IMR-90 (cell line): ENCODE results near the gene OMD.

ENCODE experiments used
- CEBPB ChIP-seq: IDR thresholded peaks from 2 replicates; pipeline ENCODE4 v1.6.1; 2012; ENCODE audit warnings: low read depth, low read length, improper control_type of control experiment
- CTCF ChIP-seq: conservative IDR thresholded peaks from 2 replicates; pipeline ENCODE4 v1.5.1; 2012; ENCODE audit warnings: mild to moderate bottlenecking, low read depth, low read length, improper control_type of control experiment
- ELK1 ChIP-seq: fragments of 150-350 bp; IDR thresholded peaks from 2 replicates; pipeline ENCODE4 v1.6.1; 2016; ENCODE audit warnings: low read depth, mild to moderate bottlenecking, low read length, moderate library complexity, borderline replicate concordance
- FOS ChIP-seq: fragments of 150-350 bp; IDR thresholded peaks from 2 replicates; pipeline ENCODE4 v1.6.1; 2016; ENCODE audit warnings: low read depth, low read length
- MXI1 ChIP-seq: IDR thresholded peaks from 2 replicates; pipeline ENCODE4 v1.6.1; 2012; ENCODE audit warnings: low read depth, mild to moderate bottlenecking, low read length, moderate library complexity, borderline replicate concordance
- NFE2L2 ChIP-seq: fragments of 150-350 bp; IDR thresholded peaks from 2 replicates; pipeline ENCODE4 v1.6.1; 2016; ENCODE audit warnings: low read depth, mild to moderate bottlenecking, low read length
- POLR2A ChIP-seq: IDR thresholded peaks from 2 replicates; pipeline ENCODE4 v1.6.1; 2012; ENCODE audit warnings: mild to moderate bottlenecking, low read depth, low read length
- RAD21 ChIP-seq: IDR thresholded peaks from 2 replicates; pipeline ENCODE4 v1.6.1; 2012; ENCODE audit warnings: low read length, improper control_type of control experiment

GRCh38 chr9:92414566-92414965 lies 9.7 kb downstream of the OMD start:
- no peak for TF ChIP-seq POLR2A
- TF ChIP-seq CTCF = no peak
- TF ChIP-seq CEBPB = no peak
- no peak for TF ChIP-seq RAD21
- no peak for TF ChIP-seq MXI1
- TF ChIP-seq FOS = no peak
- no peak for TF ChIP-seq ELK1
- no peak for TF ChIP-seq NFE2L2
